Endothelial cell of umbilical vein (primary cell): Measurements from ENCODE around the gene STXBP2.

Experiments
- CTCF ChIP-seq, 2 donors: IDR thresholded peaks; 1 replicate in 1 of 2; 2 replicates in 1 of 2; pipeline ENCODE4 v1.5.1; 2011; ENCODE audit warnings: low read length in 2 of 2, mild to moderate bottlenecking in 2 of 2, moderate library complexity in 2 of 2, control low read depth in 1 of 2, inconsistent platforms in 1 of 2, low read depth in 1 of 2; ENCODE audit not compliant: insufficient read depth in 1 of 2; ENCODE audit errors: extremely low read depth in 1 of 2
- EZH2 ChIP-seq: IDR thresholded peaks from 2 replicates; pipeline ENCODE4 v1.6.1; 2012; ENCODE audit warnings: borderline replicate concordance, low read depth, mild to moderate bottlenecking, moderate library complexity, low read length, inconsistent platforms; ENCODE audit not compliant: severe bottlenecking
- JUN ChIP-seq: IDR thresholded peaks from 2 replicates; pipeline ENCODE4 v1.6.1; 2011; ENCODE audit warnings: borderline replicate concordance, low read depth; ENCODE audit not compliant: insufficient read length, insufficient read depth
- MAX ChIP-seq: IDR thresholded peaks from 2 replicates; pipeline ENCODE4 v1.6.1; 2011; ENCODE audit not compliant: insufficient read depth, insufficient read length
- POLR2A ChIP-seq: IDR thresholded peaks from 2 replicates; pipeline ENCODE4 v1.6.1; 2012; ENCODE audit warnings: low read depth, mild to moderate bottlenecking, control low read depth, low read length
- POLR2AphosphoS5 ChIP-seq: IDR thresholded peaks from 2 replicates; pipeline ENCODE4 v1.6.1; 2012; ENCODE audit warnings: low read depth, mild to moderate bottlenecking, control low read depth, low read length, moderate library complexity; ENCODE audit not compliant: insufficient read depth

GRCh38 chr19:7680606-7681339 lies 43.9 kb downstream of the STXBP2 start, which contains the start of gene TRAPPC5:
- TF ChIP-seq CTCF (IDR thresholded peaks at IDR 0.05; ENCODE audit: extremely low read depth in 1 of 2, insufficient read depth in 1 of 2, low read depth in 1 of 2, low read length in 2 of 2), result peak; percentile 75 to 98
- peak; percentile 77 for TF ChIP-seq POLR2AphosphoS5
- TF ChIP-seq POLR2A, result peak; percentile 67
- TF ChIP-seq EZH2, result no peak
- no peak for TF ChIP-seq JUN
- TF ChIP-seq MAX, result no peak
